Hepatocyte (in vitro differentiated cells): ENCODE results near the gene CDH4.

Source experiments
- EZH2 ChIP-seq: fragments of 200-600 bp; sonication (generic); IDR thresholded peaks from 2 replicates; pipeline ENCODE4 v1.6.1; 2016; ENCODE audit warnings: antibody characterized with exemption, mild to moderate bottlenecking, borderline replicate concordance
- EZH2phosphoT487 ChIP-seq: fragments of 200-600 bp; sonication (generic); IDR thresholded peaks from one replicate; pipeline ENCODE4 v1.6.1; 2018; ENCODE audit warnings: antibody characterized with exemption, mild to moderate bottlenecking, low read depth, moderate library complexity; ENCODE audit not compliant: unreplicated experiment, severe bottlenecking

DNA sequence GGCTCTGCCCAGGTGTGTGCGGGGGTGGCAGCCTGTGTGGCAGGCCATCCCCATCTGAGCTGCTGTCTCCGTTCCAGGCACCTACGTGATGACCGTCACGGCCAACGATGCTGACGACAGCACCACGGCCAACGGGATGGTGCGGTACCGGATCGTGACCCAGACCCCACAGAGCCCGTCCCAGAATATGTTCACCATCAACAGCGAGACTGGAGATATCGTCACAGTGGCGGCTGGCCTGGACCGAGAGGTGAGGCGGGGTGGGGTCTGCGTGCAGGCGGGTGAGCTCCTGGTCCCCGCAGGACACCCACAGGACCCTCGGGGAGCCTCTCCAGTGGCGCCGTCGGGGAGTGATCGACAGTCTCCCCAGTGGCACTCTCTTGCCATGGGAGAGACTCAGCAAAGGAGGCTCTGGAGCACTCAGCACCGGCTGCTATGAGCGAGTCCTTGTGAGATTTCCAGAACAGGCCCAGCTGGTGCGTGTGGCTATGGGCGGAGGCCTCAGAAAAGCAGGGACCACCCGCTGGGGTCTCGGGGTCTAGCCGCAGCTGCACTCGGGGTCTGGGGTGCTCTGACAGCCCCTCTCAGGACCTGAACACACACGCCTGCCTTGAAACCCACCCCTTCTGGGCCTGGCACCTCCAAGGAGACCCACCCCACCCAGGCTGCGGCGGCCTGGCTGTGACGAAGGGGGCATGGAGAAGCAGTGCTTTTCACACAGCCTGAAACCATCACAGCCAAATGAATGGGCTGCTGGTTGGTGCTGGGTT, 621.8 kb downstream of the CDH4 start:
- no peak for TF ChIP-seq EZH2phosphoT487
- TF ChIP-seq EZH2 = no peak
